GM12801 (cell line): ENCODE data around the gene CERS6.

ENCODE experiments used
- TF ChIP-seq, protein P1 (sequence below): IDR thresholded peaks from one replicate; pipeline ENCODE4 v1.5.1; 2011; ENCODE audit warnings: control low read depth; ENCODE audit not compliant: insufficient read length; ENCODE audit errors: extremely low read depth

The CERS6 gene

DNA sequence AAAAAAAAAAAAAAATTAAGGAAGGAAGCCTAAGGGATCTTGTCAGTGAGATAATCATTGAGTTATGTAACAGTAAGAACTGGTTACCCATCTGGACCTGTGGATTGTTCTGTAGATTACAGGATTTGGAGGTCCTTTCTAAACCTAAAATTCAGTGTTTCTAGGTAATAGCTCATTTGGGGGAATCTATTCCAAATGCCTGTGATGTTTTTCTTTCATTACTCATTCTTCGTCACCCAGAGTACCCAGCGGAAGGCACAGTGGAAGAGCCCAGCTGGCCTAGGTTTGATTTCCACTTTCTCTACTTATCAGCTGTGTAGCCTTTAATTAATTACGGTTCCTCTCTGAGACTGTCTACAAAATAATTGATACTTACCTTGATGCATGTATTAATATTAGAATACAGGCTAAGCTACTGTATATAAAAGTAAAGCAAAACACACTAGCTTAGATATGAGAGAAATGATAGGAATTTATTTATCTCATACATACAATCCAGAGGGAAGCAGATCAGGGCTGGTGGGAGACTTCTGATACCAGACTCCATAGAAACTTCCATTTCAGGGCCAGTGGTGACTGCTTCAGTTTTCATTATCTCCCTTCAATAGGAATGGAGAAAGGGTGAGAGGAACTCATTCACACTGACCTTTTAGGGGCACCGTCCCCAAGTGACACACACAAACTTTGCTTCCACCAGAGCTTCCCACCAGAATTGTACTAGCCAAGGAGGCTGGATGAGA, 230.6 kb downstream of the CERS6 start:
- TF ChIP-seq, protein P1, sequence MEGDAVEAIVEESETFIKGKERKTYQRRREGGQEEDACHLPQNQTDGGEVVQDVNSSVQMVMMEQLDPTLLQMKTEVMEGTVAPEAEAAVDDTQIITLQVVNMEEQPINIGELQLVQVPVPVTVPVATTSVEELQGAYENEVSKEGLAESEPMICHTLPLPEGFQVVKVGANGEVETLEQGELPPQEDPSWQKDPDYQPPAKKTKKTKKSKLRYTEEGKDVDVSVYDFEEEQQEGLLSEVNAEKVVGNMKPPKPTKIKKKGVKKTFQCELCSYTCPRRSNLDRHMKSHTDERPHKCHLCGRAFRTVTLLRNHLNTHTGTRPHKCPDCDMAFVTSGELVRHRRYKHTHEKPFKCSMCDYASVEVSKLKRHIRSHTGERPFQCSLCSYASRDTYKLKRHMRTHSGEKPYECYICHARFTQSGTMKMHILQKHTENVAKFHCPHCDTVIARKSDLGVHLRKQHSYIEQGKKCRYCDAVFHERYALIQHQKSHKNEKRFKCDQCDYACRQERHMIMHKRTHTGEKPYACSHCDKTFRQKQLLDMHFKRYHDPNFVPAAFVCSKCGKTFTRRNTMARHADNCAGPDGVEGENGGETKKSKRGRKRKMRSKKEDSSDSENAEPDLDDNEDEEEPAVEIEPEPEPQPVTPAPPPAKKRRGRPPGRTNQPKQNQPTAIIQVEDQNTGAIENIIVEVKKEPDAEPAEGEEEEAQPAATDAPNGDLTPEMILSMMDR: no peak

DNA sequence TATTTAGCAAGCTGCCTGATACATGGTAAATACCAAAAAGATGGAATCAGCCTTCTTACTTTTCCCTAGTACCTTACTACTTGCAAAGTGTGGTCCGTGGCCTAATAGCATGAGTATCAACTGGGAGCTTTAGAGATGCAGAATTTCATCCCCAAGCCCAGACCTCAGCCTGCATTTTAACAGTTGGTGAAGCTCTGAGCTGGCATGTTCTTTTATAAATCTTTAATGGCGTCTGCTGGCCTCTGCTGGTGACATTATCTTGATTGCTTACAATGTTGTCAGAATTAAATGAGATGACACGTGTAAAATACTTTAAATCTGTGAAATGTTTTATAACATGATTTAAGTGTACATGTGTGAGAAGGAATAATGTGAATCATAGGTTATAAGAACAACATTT, 231.2 kb downstream of the CERS6 start:
- TF ChIP-seq, protein P1: no peak

GRCh38 chr2:168690381-168690885, 234.4 kb downstream of the CERS6 start:
- TF ChIP-seq, protein P1: no peak

DNA sequence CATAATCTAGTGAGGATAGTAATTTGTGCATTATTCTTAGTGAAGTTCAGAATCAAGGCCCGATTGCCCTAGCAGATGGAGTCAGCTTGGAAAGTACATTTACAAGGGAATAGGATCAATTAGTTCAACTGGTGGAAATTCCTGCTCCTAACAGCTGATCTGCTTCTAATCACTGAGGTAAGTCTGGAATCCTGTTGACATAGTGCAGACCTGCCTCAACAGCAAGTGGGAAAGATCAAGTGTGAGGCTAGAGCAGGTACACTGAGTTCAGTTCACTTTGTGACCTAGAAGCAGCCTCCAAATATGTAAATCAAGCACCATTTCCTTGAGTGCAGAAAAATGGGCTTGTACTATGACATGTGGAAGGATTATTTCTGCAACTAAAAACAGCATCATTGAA, 235.1 kb downstream of the CERS6 start:
- TF ChIP-seq, protein P1: no peak

DNA sequence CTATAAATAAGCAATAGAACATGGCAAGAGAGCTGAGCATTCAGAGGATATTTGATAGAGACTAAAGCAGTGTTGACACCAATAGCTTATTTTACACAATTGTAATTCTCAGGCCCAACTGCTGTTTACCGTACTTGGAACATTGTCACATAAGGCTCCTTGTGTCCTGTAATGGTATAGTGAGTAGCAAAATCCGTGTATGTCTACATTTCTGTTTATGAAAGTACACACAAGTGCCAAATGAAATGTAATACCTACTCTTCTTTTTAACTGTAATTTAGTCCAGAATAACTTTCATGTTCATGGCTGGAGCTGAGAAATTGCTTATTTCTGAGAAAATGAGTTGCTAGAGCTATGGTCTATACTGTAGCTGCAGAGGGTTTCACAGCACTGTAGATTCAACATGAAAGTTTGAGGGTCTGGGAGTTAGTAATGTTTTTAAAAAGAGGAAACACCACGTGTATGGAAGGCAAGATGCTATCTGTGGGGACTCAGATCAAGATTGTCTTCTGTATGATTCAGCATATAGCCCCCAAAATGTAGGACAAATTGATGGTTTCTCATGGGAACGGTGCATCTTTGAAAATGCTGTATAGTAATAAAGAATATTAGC, 236.2 kb downstream of the CERS6 start:
- TF ChIP-seq, protein P1: no peak

DNA sequence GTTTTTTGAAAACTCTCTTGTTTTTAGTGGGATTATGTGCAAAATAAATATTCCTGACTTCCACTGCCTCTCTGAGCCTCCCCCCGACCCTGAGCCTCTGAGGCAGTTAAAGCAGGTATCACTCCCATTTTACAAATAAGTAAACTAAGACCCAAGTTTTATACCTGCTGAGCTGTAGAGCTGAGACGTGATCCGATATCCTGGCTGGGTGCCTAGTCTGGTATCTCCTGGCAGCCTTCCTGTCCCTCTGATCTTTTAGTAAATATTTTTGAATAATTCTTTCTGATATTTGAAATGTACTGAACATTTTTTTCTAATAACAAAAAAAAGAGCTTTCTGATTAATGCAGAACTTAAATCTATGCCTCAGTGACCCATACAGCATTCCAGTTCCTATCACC, 238.1 kb downstream of the CERS6 start:
- TF ChIP-seq, protein P1: no peak

DNA sequence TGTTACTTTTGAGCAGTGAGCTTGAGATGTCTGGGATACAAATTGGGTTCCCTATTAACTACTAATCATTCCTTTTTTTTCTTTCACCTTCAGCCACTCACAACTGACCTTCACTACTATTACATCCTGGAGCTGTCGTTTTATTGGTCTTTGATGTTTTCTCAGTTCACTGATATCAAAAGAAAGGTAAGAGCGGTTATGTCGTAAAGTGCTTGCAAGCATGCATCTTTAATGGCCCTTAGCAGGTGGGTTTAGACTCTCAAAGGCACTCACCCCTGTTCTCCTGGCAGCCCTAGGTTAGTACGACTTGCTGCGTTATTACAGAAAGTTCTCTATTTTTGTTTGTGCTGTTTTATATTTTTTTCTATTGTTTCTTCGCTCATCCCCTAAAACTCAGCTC, 238.8 kb downstream of the CERS6 start:
- TF ChIP-seq, protein P1: no peak
